HepG2 (cell line): ENCODE data around the gene FAM181A. TPM values are rescaled to one million over a fixed set of nuclear protein-coding genes. Genes with fewer than 3 reads are reported as not detected.

Experiments used
- ATAC-seq: fragments of 200-7000 bp; cut with Tn5 transposase; 3 replicates; pipeline ENCODE4 v1.9.1; 2020; ENCODE audit warnings: mild to moderate bottlenecking, moderate library complexity
- BruUV-seq: library from RNA; stranded (reverse); fragments of 400-500 nt; replicated peaks from 2 replicates; lab custom pipeline; 2021; lab: Mats Ljungman, UMichigan
- CTCF ChIA-PET: fragments of 300-600 bp; formaldehyde crosslinking; extraction: SDS; loops from one replicate; lab custom pipeline; 2021; ENCODE audit warnings: low total read pairs, inconsistent platforms, low intra/inter-chr PET ratio; lab: Yijun Ruan, JAX
- POLR2A ChIA-PET: fragments of 350-600 bp; sonication (Branson Sonifier 250); formaldehyde crosslinking; loops from one replicate; lab custom pipeline; 2020; ENCODE audit warnings: antibody characterized with exemption, inconsistent platforms; lab: Yijun Ruan, JAX
- DNase-seq: peaks from one replicate; pipeline ENCODE4 v3.0.0-alpha.2; 2015; ENCODE audit warnings: low spot score
- FAIRE-seq: peaks from 3 replicates; lab custom pipeline; 2011; peaks lifted over from hg19 to GRCh38; lab: Jason Lieb, UNC
- H2AFZ ChIP-seq: one replicate; pipeline ENCODE4 v1.6.1; 2011; ENCODE audit warnings: low read length, inconsistent platforms
- H3K27ac ChIP-seq: fragments of 300-600 bp; 3 replicates; pipeline ENCODE4 v1.8.0; 2011; ENCODE audit warnings: mixed run types, mild to moderate bottlenecking, mixed read lengths, low read length, inconsistent platforms; ENCODE audit not compliant: insufficient read depth; ENCODE audit errors: extremely low read length
- H3K27me3 ChIP-seq, 2 experiments: fragments of 200-600 bp in 1 of 2; 2 replicates in 1 of 2; 3 replicates in 1 of 2; pipeline versions ENCODE4 v1.6.0 to v1.8.0; 2011; ENCODE audit warnings: low read length in 2 of 2, mild to moderate bottlenecking in 2 of 2, moderate library complexity in 2 of 2, inconsistent platforms in 1 of 2; ENCODE audit not compliant: insufficient read depth in 2 of 2, control insufficient read depth in 1 of 2
- H3K36me3 ChIP-seq, 2 experiments: fragments of 200-600 bp in 1 of 2; replicated peaks in 1 of 2; 2 replicates in 1 of 2; 3 replicates in 1 of 2; pipeline versions ENCODE4 v1.5.1 to v1.8.0; 2011; ENCODE audit warnings: low read length in 2 of 2, inconsistent platforms in 1 of 2; ENCODE audit not compliant: insufficient read depth in 2 of 2, control insufficient read depth in 1 of 2
- H3K4me1 ChIP-seq: 2 replicates; pipeline ENCODE4 v1.5.1; 2012; ENCODE audit warnings: low read length, inconsistent platforms; ENCODE audit not compliant: insufficient read depth
- H3K4me2 ChIP-seq: 2 replicates; pipeline ENCODE4 v1.6.0; 2011; ENCODE audit warnings: low read depth, low read length, inconsistent platforms
- H3K4me3 ChIP-seq, 3 experiments: fragments of 200-600 bp in 1 of 3; sonication (generic), shearing (Covaris generic) in 1 of 3; replicated peaks in 1 of 3; 2 replicates each; pipeline ENCODE4 v1.5.1; 2011 to 2016; ENCODE audit warnings: low read length in 3 of 3, inconsistent platforms in 2 of 3, low read depth in 2 of 3, mild to moderate bottlenecking in 2 of 3, control low read depth in 1 of 3, mixed read lengths in 1 of 3; ENCODE audit not compliant: insufficient read depth in 1 of 3
- H3K79me2 ChIP-seq: one replicate; pipeline ENCODE4 v1.6.1; 2011; ENCODE audit warnings: low read length, inconsistent platforms; ENCODE audit not compliant: insufficient read depth
- H3K9ac ChIP-seq: 2 replicates; pipeline ENCODE4 v1.6.0; 2011; ENCODE audit warnings: mild to moderate bottlenecking, low read depth, low read length, inconsistent platforms; ENCODE audit not compliant: insufficient read depth
- H3K9me3 ChIP-seq: 2 replicates; pipeline ENCODE4 v1.5.1; 2012; ENCODE audit warnings: mild to moderate bottlenecking, low read length
- H4K20me1 ChIP-seq: 2 replicates; pipeline ENCODE4 v1.6.0; 2011; ENCODE audit warnings: inconsistent platforms, mild to moderate bottlenecking, low read length, moderate library complexity; ENCODE audit not compliant: insufficient read depth
- ATF7 ChIP-seq, 2 experiments: fragments of 450-650 bp in 1 of 2; sonication (generic) in 1 of 2; formaldehyde crosslinking in 1 of 2; IDR thresholded peaks; 2 replicates each; pipeline versions ENCODE4 v1.4.0 to v1.6.1; 2016 to 2020; ENCODE audit warnings: antibody characterized with exemption in 1 of 2, mild to moderate bottlenecking in 1 of 2, missing genetic modification reagents in 1 of 2
- CBX1 ChIP-seq: IDR thresholded peaks from one replicate; pipeline ENCODE4 v1.6.1; 2016; ENCODE audit warnings: antibody characterized with exemption, low read depth
- CBX5 ChIP-seq: sonication (generic); formaldehyde crosslinking; IDR thresholded peaks from 2 replicates; pipeline ENCODE4 v1.4.0; 2020; ENCODE audit warnings: missing genetic modification reagents, borderline replicate concordance
- CREB1 ChIP-seq, 2 experiments: fragments of 450-650 bp in 1 of 2; IDR thresholded peaks; 2 replicates each; pipeline ENCODE4 v1.6.1; 2016 to 2017; ENCODE audit warnings: control low read depth in 1 of 2, mild to moderate bottlenecking in 1 of 2, missing compliant biosample characterization in 1 of 2, missing genetic modification characterization in 1 of 2
- LCORL ChIP-seq, 2 experiments: fragments of 450-650 bp in 1 of 2; sonication (generic) in 1 of 2; formaldehyde crosslinking in 1 of 2; IDR thresholded peaks; 2 replicates each; pipeline versions ENCODE4 v1.5.0 to v1.6.1; 2017 to 2020; ENCODE audit warnings: antibody characterized with exemption in 1 of 2, missing genetic modification reagents in 1 of 2
- NFIC ChIP-seq: IDR thresholded peaks from 2 replicates; pipeline ENCODE4 v1.6.1; 2012; ENCODE audit warnings: mild to moderate bottlenecking, low read length, inconsistent platforms
- PHF5A ChIP-seq: IDR thresholded peaks from one replicate; pipeline ENCODE4 v1.6.1; 2018; ENCODE audit warnings: low read depth, missing genetic modification reagents; ENCODE audit not compliant: unreplicated experiment
- SNAI1 ChIP-seq: sonication (generic); formaldehyde crosslinking; IDR thresholded peaks from 2 replicates; pipeline ENCODE4 v1.5.0; 2020; ENCODE audit warnings: mild to moderate bottlenecking, missing genetic modification reagents, borderline replicate concordance
- SOX13 ChIP-seq, 3 experiments: fragments of 450-650 bp in 1 of 3; sonication (generic) in 1 of 3; formaldehyde crosslinking in 1 of 3; IDR thresholded peaks in 2 of 3; conservative IDR thresholded peaks in 1 of 3; 2 replicates each; pipeline versions ENCODE4 v1.5.0 to v1.6.1; 2016 to 2020; ENCODE audit warnings: antibody characterized with exemption in 1 of 3, mild to moderate bottlenecking in 1 of 3, missing compliant biosample characterization in 1 of 3, missing genetic modification reagents in 1 of 3, moderate library complexity in 1 of 3
- SRF ChIP-seq: IDR thresholded peaks from 2 replicates; pipeline ENCODE4 v1.6.1; 2011; ENCODE audit warnings: mild to moderate bottlenecking, low read depth, low read length, moderate library complexity
- ZNF496 ChIP-seq: sonication (generic); formaldehyde crosslinking; IDR thresholded peaks from 2 replicates; pipeline ENCODE4 v1.8.1; 2023; ENCODE audit warnings: mild to moderate bottlenecking, moderate library complexity, missing genetic modification reagents; ENCODE audit not compliant: insufficient replicate concordance
- ZNF543 ChIP-seq: sonication (generic); formaldehyde crosslinking; IDR thresholded peaks from 2 replicates; pipeline ENCODE4 v1.4.0; 2020; ENCODE audit warnings: mild to moderate bottlenecking, missing genetic modification reagents
- ZNF740 ChIP-seq: sonication (generic); formaldehyde crosslinking; IDR thresholded peaks from 2 replicates; pipeline ENCODE4 v1.4.0; 2020; ENCODE audit warnings: missing genetic modification reagents
- WGBS: methylation state at CpG from one replicate; pipeline ENCODE4 v1.1.6; 2017; ENCODE audit warnings: low lambda C conversion rate; 5-methylcytosine and 5-hydroxymethylcytosine counted together
- in situ Hi-C: cut with HindIII; loops from 2 replicates; pipeline ENCODE4 v1.10.0; 2017; ENCODE audit warnings: low pct_unique_long_range_greater_than_20kb; ENCODE audit not compliant: extremely low pct_ligation_motif_present
- intact Hi-C: fragments of 100-400 bp; cut with micrococcal nuclease; formaldehyde crosslinking; loops from one replicate; pipeline ENCODE4 v1.10.0; 2022; ENCODE audit not compliant: unreplicated experiment
- polyA plus RNA-seq, 8 experiments: library from polyadenylated mRNA; depleted of rRNA in 3 of 8; stranded (reverse) in 7 of 8; unstranded in 1 of 8; fragments of >200 nt; fragmentation: Illumina TruSeq in 4 of 8; extraction: Trizol in 4 of 8; gene quantifications; 2 replicates each; pipeline versions ENCODE4 v1.2.1 to v1.2.3, GENCODE V29; 2011 to 2016; ENCODE audit warnings: low read depth in 4 of 8, missing spikeins in 1 of 8, mixed read lengths in 1 of 8; ENCODE audit not compliant: insufficient read depth in 1 of 8
- total RNA-seq, 5 experiments: library from RNA; depleted of rRNA; stranded (reverse); fragments of >200 nt; fragmentation: Illumina TruSeq; extraction: Trizol; gene quantifications; 2 replicates each; pipeline ENCODE4 v1.2.3, GENCODE V29; 2016; ENCODE audit warnings: low read depth in 1 of 5

The FAM181A gene
- total and polyA plus RNA-seq, 2 of the 13 experiments (the other 11 are each of a cell fraction or from before 2014, with no cell fraction given): 1.1 to 1.5 TPM

- Histone ChIP-seq H3K9me3 (no peaks in the 10 kb centered on the region), H3K4me3 (no peak within 1 kb of the TSS), H3K27ac (no peak within 1 kb of the TSS), H3K4me2 (no peak within 1 kb of the TSS), H4K20me1 (no peaks in the 10 kb centered on the region), H2AFZ (no peak within 1 kb of the TSS), H3K79me2 (no peaks in the 10 kb centered on the region), H3K36me3 (no peaks in the 10 kb centered on the region), H3K9ac (no peak within 1 kb of the TSS), H3K4me1 (peaks cover 41% of the 10 kb centered on the region), H3K27me3 (peaks cover 10 to 64% of the 10 kb centered on the region in 2 experiments)
- ChIA-PET CTCF (no interaction called here), POLR2A (no interaction called here)
- WGBS: 37% methylated on average over 11 of the region's 12 CpGs
- ATAC-seq (no peak), DNase-seq (no peak), FAIRE-seq (no peak)
- in situ Hi-C loops: no loop called here
- TF ChIP-seq SNAI1 (CRISPR knock-in tag) (no peak), SOX13 (IDR thresholded peaks at IDR 0.05) (no peak), SOX13 (CRISPR knock-in tag; conservative IDR thresholded peaks at IDR 0.05 in 1 of 2, IDR thresholded peaks at IDR 0.05 in 1 of 2) (no peak), ATF7 (IDR thresholded peaks at IDR 0.05) (0 out of 2 replicates have a peak, but pooled peaks have one; percentile 10), ATF7 (CRISPR knock-in tag; IDR thresholded peaks at IDR 0.05) (no peak), SRF (peak; percentile 76; the same call in 1 of the 2 replicates), PHF5A (CRISPR knock-in tag) (no peak), CBX5 (no peak), CREB1 (IDR thresholded peaks at IDR 0.05) (peak; percentile 40), CREB1 (CRISPR knock-in tag; IDR thresholded peaks at IDR 0.05) (no peak), ZNF496 (CRISPR knock-in tag) (no peak), ZNF543 (CRISPR knock-in tag) (no peak), CBX1 (no peak), ZNF740 (CRISPR knock-in tag) (no peak), LCORL (IDR thresholded peaks at IDR 0.05) (no peak), LCORL (CRISPR knock-in tag; IDR thresholded peaks at IDR 0.05) (no peak), NFIC (no peak)
- BruUV-seq: no TSS peak
- intact Hi-C loops: no loop called here
These were observed 49.4 kb downstream of the FAM181A start, which contains the start of gene ASB2 for GRCh38 chr14:93976477-93977057. Gene ASB2 (minus strand): TSS chr14:93976570. CDS start chr14:93964539, 12,031 bp downstream.
